GM23338 (cell line): Measurements from ENCODE around the gene REEP6. TPM values are rescaled to one million over a fixed set of nuclear protein-coding genes. Genes with fewer than 3 reads are reported as not detected.
A peak's percentile ranks its signal among the peaks of the same experiment; 100 is the strongest.

Experiments used
- ATAC-seq: fragments of 200-7000 bp; cut with Tn5 transposase; 3 replicates; pipeline ENCODE4 v1.9.1; 2020
- DNase-seq: peaks from one replicate; pipeline ENCODE4 v3.0.0-alpha.2; 2015; ENCODE audit warnings: low spot score
- H2AFZ ChIP-seq: fragments of 200-600 bp; sonication (generic); 2 replicates; pipeline ENCODE4 v1.8.0; 2016; ENCODE audit warnings: antibody characterized with exemption, mild to moderate bottlenecking, moderate library complexity
- H3F3A ChIP-seq: fragments of 200-600 bp; sonication (generic); replicated peaks from 2 replicates; pipeline ENCODE4 v1.8.0; 2017; ENCODE audit warnings: antibody characterized with exemption, mixed run types, low read depth
- H3K27ac ChIP-seq: fragments of 200-600 bp; sonication (generic); 2 replicates; pipeline ENCODE4 v1.6.1; 2016; ENCODE audit warnings: low read depth
- H3K27me3 ChIP-seq: fragments of 200-600 bp; sonication (generic); 2 replicates; pipeline ENCODE4 v1.8.0; 2016; ENCODE audit warnings: mild to moderate bottlenecking, mixed run types, moderate library complexity; ENCODE audit not compliant: insufficient read depth
- H3K36me3 ChIP-seq: fragments of 200-600 bp; sonication (generic); 2 replicates; pipeline ENCODE4 v1.8.0; 2016; ENCODE audit warnings: mild to moderate bottlenecking; ENCODE audit not compliant: insufficient read depth
- H3K4me1 ChIP-seq: fragments of 200-600 bp; sonication (generic); 2 replicates; pipeline ENCODE4 v1.8.0; 2016; ENCODE audit warnings: mild to moderate bottlenecking, moderate library complexity; ENCODE audit not compliant: insufficient read depth
- H3K4me2 ChIP-seq: fragments of 200-600 bp; sonication (generic); 2 replicates; pipeline ENCODE4 v1.7.1; 2017; ENCODE audit warnings: mixed run types
- H3K4me3 ChIP-seq: fragments of 200-600 bp; sonication (generic); 2 replicates; pipeline ENCODE4 v1.6.1; 2016; ENCODE audit warnings: mixed run types
- H3K79me2 ChIP-seq: fragments of 200-600 bp; sonication (generic); replicated peaks from 2 replicates; pipeline ENCODE4 v1.8.0; 2017; ENCODE audit warnings: mild to moderate bottlenecking; ENCODE audit not compliant: insufficient read depth
- H3K9me2 ChIP-seq: fragments of 200-600 bp; sonication (generic); 2 replicates; pipeline ENCODE4 v1.8.0; 2017; ENCODE audit not compliant: insufficient read depth
- H4K20me1 ChIP-seq: fragments of 200-600 bp; sonication (generic); replicated peaks from 2 replicates; pipeline ENCODE4 v1.8.0; 2017; ENCODE audit warnings: mild to moderate bottlenecking; ENCODE audit not compliant: insufficient read depth
- H3K27ac Mint-ChIP-seq: 2 replicates; pipeline ENCODE4 v1.8.0; 2020; ENCODE audit warnings: inconsistent platforms, mild to moderate bottlenecking, moderate library complexity, mixed read lengths
- H3K27me3 Mint-ChIP-seq: 3 replicates; pipeline ENCODE4 v1.8.0; 2022; ENCODE audit warnings: low read depth, mild to moderate bottlenecking, moderate library complexity, mixed read lengths, inconsistent platforms; ENCODE audit not compliant: insufficient read depth, poor library complexity
- H3K36me3 Mint-ChIP-seq: 3 replicates; pipeline ENCODE4 v1.8.0; 2021; ENCODE audit warnings: low read depth, mild to moderate bottlenecking, inconsistent platforms, moderate library complexity, mixed read lengths
- H3K4me1 Mint-ChIP-seq: 3 replicates; pipeline ENCODE4 v1.8.0; 2020; ENCODE audit warnings: mild to moderate bottlenecking, inconsistent platforms, mixed read lengths
- H3K4me3 Mint-ChIP-seq: 3 replicates; pipeline ENCODE4 v1.8.0; 2021; ENCODE audit warnings: moderate library complexity, mild to moderate bottlenecking, inconsistent platforms, mixed read lengths
- H3K9me3 Mint-ChIP-seq: 3 replicates; pipeline ENCODE4 v1.8.0; 2020; ENCODE audit warnings: moderate library complexity, mild to moderate bottlenecking, inconsistent platforms, mixed read lengths
- CREB1 ChIP-seq: fragments of 250-450 bp; sonication (Bioruptor Pico); IDR thresholded peaks from 2 replicates; pipeline ENCODE4 v1.5.0; 2020; ENCODE audit warnings: low read depth, mild to moderate bottlenecking, moderate library complexity
- CTCF ChIP-seq, 2 experiments: fragments of 200-600 bp in 1 of 2; sonication (generic) in 1 of 2; conservative IDR thresholded peaks; 2 replicates each; pipeline versions ENCODE4 v1.5.1 to v1.6.1; 2016 to 2017; ENCODE audit warnings: antibody characterized with exemption in 2 of 2, low read depth in 2 of 2, mild to moderate bottlenecking in 2 of 2, moderate library complexity in 1 of 2
- EZH2 ChIP-seq: fragments of 200-600 bp; sonication (generic); IDR thresholded peaks from one replicate; pipeline ENCODE4 v1.8.0; 2017; ENCODE audit warnings: antibody characterized with exemption, mild to moderate bottlenecking, low read depth; ENCODE audit not compliant: unreplicated experiment
- EZH2phosphoT487 ChIP-seq: fragments of 200-600 bp; sonication (generic); IDR thresholded peaks from one replicate; pipeline ENCODE4 v1.8.1; 2018; ENCODE audit warnings: antibody characterized with exemption; ENCODE audit not compliant: unreplicated experiment
- JUNB ChIP-seq: IDR thresholded peaks from one replicate; pipeline ENCODE4 v1.6.1; 2016; ENCODE audit warnings: antibody characterized with exemption; ENCODE audit not compliant: unreplicated experiment
- NANOG ChIP-seq: IDR thresholded peaks from 2 replicates; pipeline ENCODE4 v1.6.1; 2016; ENCODE audit warnings: antibody characterized with exemption, borderline replicate concordance
- POLR2AphosphoS5 ChIP-seq: IDR thresholded peaks from 2 replicates; pipeline ENCODE4 v1.6.1; 2016; ENCODE audit warnings: antibody characterized with exemption, low read depth
- REST ChIP-seq: IDR thresholded peaks from one replicate; pipeline ENCODE4 v1.6.1; 2018; ENCODE audit warnings: antibody characterized with exemption; ENCODE audit not compliant: unreplicated experiment
- STAT1 ChIP-seq: IDR thresholded peaks from one replicate; pipeline ENCODE4 v1.6.1; 2016; ENCODE audit warnings: antibody characterized with exemption; ENCODE audit not compliant: unreplicated experiment
- ZNF114 ChIP-seq: fragments of 250-450 bp; sonication (Bioruptor Pico); IDR thresholded peaks from 2 replicates; pipeline ENCODE4 v1.5.0; 2020; ENCODE audit warnings: mild to moderate bottlenecking, moderate library complexity
- polyA plus RNA-seq: library from polyadenylated mRNA; unstranded; fragments of >200 nt; fragmentation: Nextera tagmentation; extraction: Ambion mirVana; gene quantifications from 2 replicates; pipeline ENCODE4 v1.2.1, GENCODE V29; 2016
- total RNA-seq: library from RNA; depleted of rRNA; stranded (reverse); fragments of >200 nt; shearing (Covaris generic); gene quantifications from 2 replicates; pipeline ENCODE4 v1.2.3, GENCODE V29; 2014
- TF ChIP-seq, protein P1 (sequence below): IDR thresholded peaks from 2 replicates; pipeline ENCODE4 v1.6.1; 2016; ENCODE audit warnings: antibody characterized with exemption

REEP6 gene
- total and polyA plus RNA-seq, 2 experiments from 2014 or later = 15.2 to 20.0 TPM

DNA sequence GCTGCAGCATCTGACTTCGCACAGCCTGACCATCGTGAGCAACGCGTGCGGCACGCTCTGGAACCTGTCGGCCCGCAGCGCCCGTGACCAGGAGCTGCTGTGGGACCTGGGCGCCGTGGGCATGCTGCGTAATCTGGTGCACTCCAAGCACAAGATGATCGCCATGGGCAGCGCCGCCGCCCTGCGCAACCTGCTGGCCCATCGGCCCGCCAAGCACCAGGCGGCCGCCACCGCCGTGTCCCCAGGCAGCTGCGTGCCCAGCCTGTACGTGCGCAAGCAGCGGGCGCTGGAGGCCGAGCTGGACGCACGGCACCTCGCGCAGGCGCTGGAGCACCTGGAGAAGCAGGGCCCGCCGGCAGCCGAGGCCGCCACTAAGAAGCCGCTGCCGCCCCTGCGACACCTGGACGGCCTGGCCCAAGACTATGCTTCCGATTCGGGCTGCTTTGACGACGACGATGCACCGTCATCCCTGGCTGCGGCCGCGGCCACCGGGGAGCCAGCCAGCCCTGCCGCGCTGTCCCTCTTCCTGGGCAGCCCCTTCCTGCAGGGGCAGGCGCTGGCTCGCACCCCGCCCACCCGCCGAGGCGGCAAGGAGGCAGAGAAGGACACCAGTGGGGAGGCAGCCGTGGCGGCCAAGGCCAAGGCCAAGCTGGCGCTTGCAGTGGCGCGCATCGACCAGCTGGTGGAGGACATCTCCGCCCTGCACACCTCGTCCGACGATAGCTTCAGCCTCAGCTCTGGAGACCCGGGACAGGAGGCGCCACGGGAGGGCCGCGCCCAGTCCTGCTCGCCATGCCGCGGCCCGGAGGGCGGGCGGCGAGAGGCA, 25.6 kb upstream of the REEP6 start:
- H3F3A ChIP-seq = 0 out of 2 replicates have a peak, but pooled peaks cover 7% of the 10 kb centered on the region
- H3K4me3 ChIP-seq = peak overlapping the region; percentile 37; the same call in 1 of the 2 replicates
- H4K20me1 ChIP-seq = no peaks in the 10 kb centered on the region
- no peak overlapping the region for H3K4me3 Mint-ChIP-seq
- no peaks in the 10 kb centered on the region for H3K79me2 ChIP-seq
- no peaks in the 10 kb centered on the region for H3K36me3 Mint-ChIP-seq
- H3K4me1 ChIP-seq = no peaks in the 10 kb centered on the region; the same call in 1 of the 2 replicates
- no peak overlapping the region for H3K4me2 ChIP-seq
- peaks cover 66% of the 10 kb centered on the region for H3K27me3 ChIP-seq
- TF ChIP-seq REST (no peak), STAT1 (no peak), ZNF114 (CRISPR knock-in tag) (no peak), CTCF (conservative IDR thresholded peaks at IDR 0.05; ENCODE audit: low read depth in 2 of 2) (peak; percentile 40 to 50)
- H3K4me1 Mint-ChIP-seq = peaks cover 3% of the 10 kb centered on the region; the same call in 1 of the 3 replicates
- ATAC-seq = peak; percentile 26
- peak; percentile 78 for DNase-seq
- H3K9me2 ChIP-seq = no peaks in the 10 kb centered on the region
- no peak overlapping the region for H3K27ac Mint-ChIP-seq
- no peak overlapping the region for H3K27ac ChIP-seq
- no peaks in the 10 kb centered on the region for H3K9me3 Mint-ChIP-seq
- no peak overlapping the region for H2AFZ ChIP-seq
- peaks cover 54% of the 10 kb centered on the region for H3K27me3 Mint-ChIP-seq
- no peaks in the 10 kb centered on the region for H3K36me3 ChIP-seq

- H3K27ac Mint-ChIP-seq = no peak overlapping the region
- ATAC-seq (no peak), DNase-seq (no peak)
- H3K27me3 Mint-ChIP-seq = peaks cover 56% of the 10 kb centered on the region
- H3K4me3 Mint-ChIP-seq = no peak overlapping the region
- H3K4me3 ChIP-seq = peak overlapping the region; percentile 51; the same call in 1 of the 2 replicates
- no peaks in the 10 kb centered on the region; the same call in 1 of the 2 replicates for H3K4me1 ChIP-seq
- no peak overlapping the region for H2AFZ ChIP-seq
- peaks cover 10% of the 10 kb centered on the region for H3F3A ChIP-seq
- H3K27ac ChIP-seq = no peak overlapping the region
- no peaks in the 10 kb centered on the region for H3K9me2 ChIP-seq
- peaks cover 3% of the 10 kb centered on the region; the same call in 1 of the 3 replicates for H3K4me1 Mint-ChIP-seq
- H3K4me2 ChIP-seq = no peak overlapping the region
- H3K79me2 ChIP-seq = no peaks in the 10 kb centered on the region
- H3K36me3 ChIP-seq = no peaks in the 10 kb centered on the region
- no peaks in the 10 kb centered on the region for H4K20me1 ChIP-seq
- H3K36me3 Mint-ChIP-seq = no peaks in the 10 kb centered on the region
- peaks cover 73% of the 10 kb centered on the region for H3K27me3 ChIP-seq
- no peaks in the 10 kb centered on the region for H3K9me3 Mint-ChIP-seq
- no peak for TF ChIP-seq CREB1 (CRISPR knock-in tag)
- no peak for TF ChIP-seq NANOG
- no peak for TF ChIP-seq EZH2
- TF ChIP-seq JUNB = no peak
- TF ChIP-seq, protein P1, sequence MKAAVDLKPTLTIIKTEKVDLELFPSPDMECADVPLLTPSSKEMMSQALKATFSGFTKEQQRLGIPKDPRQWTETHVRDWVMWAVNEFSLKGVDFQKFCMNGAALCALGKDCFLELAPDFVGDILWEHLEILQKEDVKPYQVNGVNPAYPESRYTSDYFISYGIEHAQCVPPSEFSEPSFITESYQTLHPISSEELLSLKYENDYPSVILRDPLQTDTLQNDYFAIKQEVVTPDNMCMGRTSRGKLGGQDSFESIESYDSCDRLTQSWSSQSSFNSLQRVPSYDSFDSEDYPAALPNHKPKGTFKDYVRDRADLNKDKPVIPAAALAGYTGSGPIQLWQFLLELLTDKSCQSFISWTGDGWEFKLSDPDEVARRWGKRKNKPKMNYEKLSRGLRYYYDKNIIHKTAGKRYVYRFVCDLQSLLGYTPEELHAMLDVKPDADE = no peak
- TF ChIP-seq POLR2AphosphoS5 = no peak
- TF ChIP-seq EZH2phosphoT487 = no peak
- TF ChIP-seq ZNF114 (CRISPR knock-in tag) = no peak
- TF ChIP-seq CTCF (conservative IDR thresholded peaks at IDR 0.05; ENCODE audit: low read depth in 2 of 2) = no peak; a peak in 1 of 4 replicates
Observed at GRCh38 chr19:1466018-1466460, 24.9 kb upstream of the REEP6 start.
